IMR-90 (cell line): ENCODE results near the gene TMEM38B. TPM values are rescaled to one million over a fixed set of nuclear protein-coding genes. Genes with fewer than 3 reads are reported as not detected.

Experiments
- ATAC-seq: fragments of 200-7000 bp; cut with Tn5 transposase; 2 replicates; pipeline ENCODE4 v1.9.1; 2020; ENCODE audit warnings: low read depth, mild to moderate bottlenecking, moderate library complexity
- BruUV-seq: library from RNA; stranded (reverse); fragments of 400-500 nt; replicated peaks from 2 replicates; lab custom pipeline; 2021; lab: Mats Ljungman, UMichigan
- CTCF ChIA-PET: fragments of 300-600 bp; formaldehyde crosslinking; extraction: SDS; loops from one replicate; lab custom pipeline; 2021; ENCODE audit warnings: antibody characterized with exemption; lab: Yijun Ruan, JAX
- POLR2A ChIA-PET: fragments of 300-600 bp; sonication (Branson Sonifier 250); formaldehyde crosslinking; loops from one replicate; lab custom pipeline; 2022; ENCODE audit warnings: antibody characterized with exemption; ENCODE audit not compliant: unreplicated experiment; lab: Charles Lee
- DNase-seq: peaks from one replicate; pipeline ENCODE4 v3.0.0; 2013
- H2AFZ ChIP-seq: replicated peaks from 2 replicates; pipeline ENCODE3; 2013; ENCODE audit warnings: low read length, mild to moderate bottlenecking; ENCODE audit not compliant: poor library complexity
- H2AK5ac ChIP-seq: 2 replicates; pipeline ENCODE4 v1.6.1; 2013; ENCODE audit warnings: low read depth, low read length, inconsistent platforms
- H2AK9ac ChIP-seq: replicated peaks from 2 replicates; pipeline ENCODE3; 2013; ENCODE audit warnings: mild to moderate bottlenecking, low read depth, low read length, moderate library complexity; ENCODE audit not compliant: poor library complexity
- H2BK120ac ChIP-seq: 2 replicates; pipeline ENCODE4 v1.6.1; 2013; ENCODE audit warnings: low read depth, low read length, inconsistent platforms
- H2BK15ac ChIP-seq: 3 replicates; pipeline ENCODE4 v1.6.1; 2013; ENCODE audit warnings: low read depth, low read length, inconsistent platforms
- H2BK20ac ChIP-seq: 2 replicates; pipeline ENCODE4 v1.6.1; 2013; ENCODE audit warnings: low read depth, mild to moderate bottlenecking, inconsistent platforms, low read length, moderate library complexity
- H2BK5ac ChIP-seq: 2 replicates; pipeline ENCODE4 v1.6.1; 2013; ENCODE audit warnings: mild to moderate bottlenecking, low read depth, low read length, inconsistent platforms; ENCODE audit not compliant: poor library complexity, severe bottlenecking
- H3K14ac ChIP-seq: replicated peaks from 2 replicates; pipeline ENCODE4 v1.6.1; 2013; ENCODE audit warnings: low read depth, low read length, inconsistent platforms
- H3K18ac ChIP-seq: 2 replicates; pipeline ENCODE4 v1.6.1; 2013; ENCODE audit warnings: low read depth, low read length, control low read depth
- H3K23ac ChIP-seq: 2 replicates; pipeline ENCODE4 v1.6.1; 2013; ENCODE audit warnings: low read depth, low read length, inconsistent platforms
- H3K27ac ChIP-seq: 2 replicates; pipeline ENCODE4 v1.5.1; 2013; ENCODE audit warnings: mild to moderate bottlenecking, control low read depth, low read length; ENCODE audit not compliant: insufficient read depth
- H3K27me3 ChIP-seq: 2 replicates; pipeline ENCODE4 v1.6.1; 2013; ENCODE audit warnings: low read length; ENCODE audit not compliant: control insufficient read depth, insufficient read depth
- H3K36me3 ChIP-seq: 2 replicates; pipeline ENCODE4 v1.6.1; 2013; ENCODE audit warnings: low read length, mixed read lengths; ENCODE audit not compliant: control insufficient read depth, insufficient read depth
- H3K4ac ChIP-seq: 2 replicates; pipeline ENCODE4 v1.6.1; 2013; ENCODE audit warnings: low read depth, low read length, inconsistent platforms
- H3K4me1 ChIP-seq: 2 replicates; pipeline ENCODE4 v1.6.1; 2013; ENCODE audit warnings: low read length, mixed read lengths; ENCODE audit not compliant: control insufficient read depth, insufficient read depth
- H3K4me2 ChIP-seq: 2 replicates; pipeline ENCODE4 v1.6.1; 2013; ENCODE audit warnings: low read depth, mild to moderate bottlenecking, control low read depth, low read length, moderate library complexity
- H3K4me3 ChIP-seq: 2 replicates; pipeline ENCODE4 v1.5.1; 2013; ENCODE audit warnings: low read depth, mild to moderate bottlenecking, control low read depth, low read length, moderate library complexity; ENCODE audit not compliant: insufficient read depth
- H3K56ac ChIP-seq: 2 replicates; pipeline ENCODE4 v1.6.1; 2013; ENCODE audit warnings: low read length, inconsistent platforms; ENCODE audit not compliant: insufficient read depth; ENCODE audit errors: extremely low read depth
- H3K79me1 ChIP-seq, 2 experiments: 2 replicates each; pipeline ENCODE4 v1.6.1; 2013; ENCODE audit warnings: low read length in 2 of 2, inconsistent platforms in 1 of 2, low read depth in 1 of 2
- H3K9ac ChIP-seq: 2 replicates; pipeline ENCODE4 v1.6.1; 2013; ENCODE audit warnings: low read depth, low read length, control low read depth
- H3K9me1 ChIP-seq: 2 replicates; pipeline ENCODE4 v1.6.1; 2013; ENCODE audit warnings: low read length, inconsistent platforms; ENCODE audit not compliant: insufficient read depth
- H3K9me3 ChIP-seq: 2 replicates; pipeline ENCODE4 v1.6.1; 2013; ENCODE audit warnings: low read length; ENCODE audit not compliant: control insufficient read depth, insufficient read depth
- H4K20me1 ChIP-seq: 2 replicates; pipeline ENCODE4 v1.6.1; 2013; ENCODE audit warnings: low read length, inconsistent platforms; ENCODE audit not compliant: insufficient read depth
- H4K5ac ChIP-seq: 2 replicates; pipeline ENCODE4 v1.6.1; 2013; ENCODE audit warnings: mild to moderate bottlenecking, low read depth, low read length, control low read depth
- H4K8ac ChIP-seq, 2 experiments: 2 replicates each; pipeline ENCODE4 v1.6.1; 2013; ENCODE audit warnings: low read depth in 2 of 2, low read length in 2 of 2, control low read depth in 1 of 2, inconsistent platforms in 1 of 2
- H4K91ac ChIP-seq: 2 replicates; pipeline ENCODE4 v1.6.1; 2013; ENCODE audit warnings: low read depth, low read length, inconsistent platforms; ENCODE audit not compliant: insufficient read depth
- BHLHE40 ChIP-seq: fragments of 150-350 bp; IDR thresholded peaks from 2 replicates; pipeline ENCODE4 v1.6.1; 2016; ENCODE audit warnings: mild to moderate bottlenecking, low read depth, low read length
- CEBPB ChIP-seq: IDR thresholded peaks from 2 replicates; pipeline ENCODE4 v1.6.1; 2012; ENCODE audit warnings: low read depth, low read length, improper control_type of control experiment
- MXI1 ChIP-seq: IDR thresholded peaks from 2 replicates; pipeline ENCODE4 v1.6.1; 2012; ENCODE audit warnings: low read depth, mild to moderate bottlenecking, low read length, moderate library complexity, borderline replicate concordance
- RAD21 ChIP-seq: IDR thresholded peaks from 2 replicates; pipeline ENCODE4 v1.6.1; 2012; ENCODE audit warnings: low read length, improper control_type of control experiment
- RFX5 ChIP-seq: IDR thresholded peaks from 2 replicates; pipeline ENCODE4 v1.8.0; 2012; ENCODE audit warnings: low read depth, mild to moderate bottlenecking, low read length, moderate library complexity
- SMC3 ChIP-seq: fragments of 150-350 bp; IDR thresholded peaks from 2 replicates; pipeline ENCODE4 v1.6.1; 2016; ENCODE audit warnings: low read depth, mild to moderate bottlenecking, antibody characterized with exemption, low read length, moderate library complexity
- WGBS, 2 experiments: methylation state at CpG; one replicate each; pipeline versions ENCODE4 v1.1.5 to v1.1.7; 2013; ENCODE audit warnings: missing lambda C conversion rate in 2 of 2; ENCODE audit not compliant: insufficient read length in 1 of 2; ENCODE audit errors: extremely low coverage in 2 of 2; 5-methylcytosine and 5-hydroxymethylcytosine counted together
- dilution Hi-C: fragments of 300-500 bp; cut with HindIII; formaldehyde crosslinking; loops from one replicate; pipeline ENCODE4 v1.14.3; 2018; ENCODE audit warnings: low sequenced_read_pairs; ENCODE audit not compliant: unreplicated experiment
- in situ Hi-C: fragments of 300-500 bp; cut with MboI; formaldehyde crosslinking; loops from 3 replicates; pipeline ENCODE4 v1.14.3; 2019; ENCODE audit warnings: low sequenced_read_pairs, inconsistent platforms, mixed read lengths
- intact Hi-C: fragments of 100-400 bp; cut with micrococcal nuclease; formaldehyde crosslinking; loops from 2 replicates; pipeline ENCODE4 v1.10.0; 2022
- polyA plus RNA-seq, 3 experiments: library from polyadenylated mRNA; depleted of rRNA; stranded (reverse); fragments of >200 nt; gene quantifications; 2 replicates each; pipeline ENCODE4 v1.2.3, GENCODE V29; 2012; ENCODE audit warnings: low replicate concordance in 1 of 3
- total RNA-seq: library from RNA; depleted of rRNA; stranded (reverse); fragments of >200 nt; gene quantifications from 2 replicates; pipeline ENCODE4 v1.2.3, GENCODE V29; 2012
- TF ChIP-seq, protein P1 (sequence below): conservative IDR thresholded peaks from 2 replicates; pipeline ENCODE4 v1.5.1; 2012; ENCODE audit warnings: mild to moderate bottlenecking, low read depth, low read length, improper control_type of control experiment
- TF ChIP-seq, protein P2 (sequence below): fragments of 150-350 bp; IDR thresholded peaks from 2 replicates; pipeline ENCODE4 v1.6.1; 2017; ENCODE audit warnings: mild to moderate bottlenecking, antibody characterized with exemption, low read length, low read depth

The TMEM38B gene
- total and polyA plus RNA-seq, 2 of the 4 experiments (the other 2 are of a cell fraction): 3.3 to 11.5 TPM

DNA sequence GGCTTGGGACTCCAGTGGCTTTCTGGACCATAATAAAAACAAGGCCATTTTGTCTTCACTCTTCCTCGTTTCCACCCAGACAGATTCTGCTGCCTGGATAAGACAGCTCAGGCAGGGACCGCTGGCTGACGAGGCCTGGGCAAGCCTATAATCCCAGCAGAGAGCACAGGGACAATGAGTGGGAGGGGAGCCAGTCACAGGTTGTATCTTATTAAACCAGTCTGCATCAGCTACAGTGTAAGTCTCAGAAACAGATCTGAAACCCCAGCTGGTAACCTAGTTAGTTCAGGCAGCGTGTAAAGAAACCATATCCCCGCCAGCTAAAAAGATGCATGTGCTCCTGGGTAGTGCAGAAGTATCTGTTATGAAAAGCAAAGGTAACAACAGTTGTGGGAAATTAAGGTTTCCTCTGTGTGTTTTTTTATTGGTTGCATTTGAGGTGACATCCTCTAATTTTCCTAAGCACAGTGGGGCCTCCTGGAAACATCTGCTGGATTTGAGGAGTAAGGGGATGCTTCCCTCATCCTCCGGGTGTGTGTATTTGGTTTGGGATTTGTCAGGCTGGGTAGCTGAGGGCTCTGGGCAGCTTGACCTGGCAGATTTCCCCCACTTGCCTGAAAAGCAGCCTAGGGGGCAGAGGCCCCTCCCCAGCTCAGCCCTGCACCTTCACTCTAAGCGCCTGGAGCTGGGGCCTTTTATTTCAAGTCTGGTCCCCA, 47.3 kb upstream of the TMEM38B start:
- Histone ChIP-seq H2BK20ac (no peak overlapping the region), H3K9me3 (no peaks in the 10 kb centered on the region), H4K20me1 (no peaks in the 10 kb centered on the region), H2AK5ac (no peak overlapping the region), H3K27ac (no peak overlapping the region), H2BK120ac (no peak overlapping the region), H3K9me1 (no peaks in the 10 kb centered on the region), H3K9ac (no peak overlapping the region), H4K8ac (no peak overlapping the region), H3K56ac (no peak overlapping the region), H2BK15ac (no peak overlapping the region), H3K36me3 (no peaks in the 10 kb centered on the region), H3K4ac (no peak overlapping the region), H2BK5ac (no peak overlapping the region), H3K18ac (no peak overlapping the region), H3K27me3 (0 out of 2 replicates have a peak, but pooled peaks cover 4% of the 10 kb centered on the region), H4K91ac (no peak overlapping the region), H3K79me1 (no peaks in the 10 kb centered on the region), H3K4me3 (no peak overlapping the region), H3K4me1 (no peaks in the 10 kb centered on the region), H4K5ac (no peak overlapping the region), H3K14ac (no peak overlapping the region), H2AFZ (no peak overlapping the region), H3K4me2 (no peak overlapping the region), H3K23ac (no peak overlapping the region), H2AK9ac (no peak overlapping the region)
- TF ChIP-seq RFX5 (no peak), MXI1 (no peak), RAD21 (no peak), CEBPB (no peak), SMC3 (no peak), BHLHE40 (no peak)
- TF ChIP-seq, protein P1, sequence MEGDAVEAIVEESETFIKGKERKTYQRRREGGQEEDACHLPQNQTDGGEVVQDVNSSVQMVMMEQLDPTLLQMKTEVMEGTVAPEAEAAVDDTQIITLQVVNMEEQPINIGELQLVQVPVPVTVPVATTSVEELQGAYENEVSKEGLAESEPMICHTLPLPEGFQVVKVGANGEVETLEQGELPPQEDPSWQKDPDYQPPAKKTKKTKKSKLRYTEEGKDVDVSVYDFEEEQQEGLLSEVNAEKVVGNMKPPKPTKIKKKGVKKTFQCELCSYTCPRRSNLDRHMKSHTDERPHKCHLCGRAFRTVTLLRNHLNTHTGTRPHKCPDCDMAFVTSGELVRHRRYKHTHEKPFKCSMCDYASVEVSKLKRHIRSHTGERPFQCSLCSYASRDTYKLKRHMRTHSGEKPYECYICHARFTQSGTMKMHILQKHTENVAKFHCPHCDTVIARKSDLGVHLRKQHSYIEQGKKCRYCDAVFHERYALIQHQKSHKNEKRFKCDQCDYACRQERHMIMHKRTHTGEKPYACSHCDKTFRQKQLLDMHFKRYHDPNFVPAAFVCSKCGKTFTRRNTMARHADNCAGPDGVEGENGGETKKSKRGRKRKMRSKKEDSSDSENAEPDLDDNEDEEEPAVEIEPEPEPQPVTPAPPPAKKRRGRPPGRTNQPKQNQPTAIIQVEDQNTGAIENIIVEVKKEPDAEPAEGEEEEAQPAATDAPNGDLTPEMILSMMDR: no peak
- TF ChIP-seq, protein P2, sequence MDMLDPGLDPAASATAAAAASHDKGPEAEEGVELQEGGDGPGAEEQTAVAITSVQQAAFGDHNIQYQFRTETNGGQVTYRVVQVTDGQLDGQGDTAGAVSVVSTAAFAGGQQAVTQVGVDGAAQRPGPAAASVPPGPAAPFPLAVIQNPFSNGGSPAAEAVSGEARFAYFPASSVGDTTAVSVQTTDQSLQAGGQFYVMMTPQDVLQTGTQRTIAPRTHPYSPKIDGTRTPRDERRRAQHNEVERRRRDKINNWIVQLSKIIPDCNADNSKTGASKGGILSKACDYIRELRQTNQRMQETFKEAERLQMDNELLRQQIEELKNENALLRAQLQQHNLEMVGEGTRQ: no peak
- ChIA-PET POLR2A (no interaction called here), CTCF (interaction anchor here (1.4 kb wide), 1 partner anchor 9 kb away, joined by 7 read pairs; no protein-coding TSS in a partner anchor)
- no TSS peak for BruUV-seq
- DNase-seq (no peak), ATAC-seq (no peak)
- intact Hi-C loops (no loop called here), dilution Hi-C loops (no loop called here), in situ Hi-C loops (no loop called here)
- 90% methylated on average over 2 of the region's 7 CpGs; no CpG with 5 or more reads in 1 of the 2 experiments for WGBS, 2 experiments
